ENCODE data around the gene ELK3. TPM values are rescaled to one million over a fixed set of nuclear protein-coding genes. Genes with fewer than 3 reads are reported as not detected.

The ELK3 gene
- total RNA-seq, 2 donors from 2014 or later, result 8.5 to 10.8 TPM

DNA sequence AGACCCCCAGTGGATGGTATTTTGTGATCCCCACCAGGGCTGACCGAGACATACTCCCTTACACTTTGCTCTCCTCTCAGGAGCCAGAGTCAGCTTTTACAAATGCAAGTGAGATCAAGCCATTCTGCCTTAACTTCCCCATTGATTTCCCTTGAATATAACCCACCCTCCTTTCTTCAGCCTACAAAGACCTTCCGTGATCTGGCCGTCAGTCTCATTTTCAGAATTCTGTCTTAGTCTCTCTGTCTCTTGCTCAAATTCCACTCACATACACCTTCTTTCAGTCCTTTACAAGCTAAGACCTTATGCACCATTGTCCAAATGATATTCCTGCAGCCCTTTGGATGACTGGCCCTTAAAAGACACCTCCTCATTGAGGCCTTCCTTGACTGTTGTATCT is 39.0 kb upstream of the ELK3 start:
- no peak overlapping the region for H3K27ac ChIP-seq
- no peaks in the 10 kb centered on the region for H3K9me3 ChIP-seq
- H3K9ac ChIP-seq (ENCODE audit: low read depth in 2 of 2, low read length in 2 of 2), result no peak overlapping the region
- no peak for DNase-seq
- no peaks in the 10 kb centered on the region for H3K4me1 ChIP-seq
- H3K4me3 ChIP-seq, result no peak overlapping the region
- H3K36me3 ChIP-seq, result no peaks in the 10 kb centered on the region
- intact Hi-C loops (cut with DNase I), result no loop called here
- H3K27me3 ChIP-seq, result no peaks in the 10 kb centered on the region
- TF ChIP-seq, protein P1, sequence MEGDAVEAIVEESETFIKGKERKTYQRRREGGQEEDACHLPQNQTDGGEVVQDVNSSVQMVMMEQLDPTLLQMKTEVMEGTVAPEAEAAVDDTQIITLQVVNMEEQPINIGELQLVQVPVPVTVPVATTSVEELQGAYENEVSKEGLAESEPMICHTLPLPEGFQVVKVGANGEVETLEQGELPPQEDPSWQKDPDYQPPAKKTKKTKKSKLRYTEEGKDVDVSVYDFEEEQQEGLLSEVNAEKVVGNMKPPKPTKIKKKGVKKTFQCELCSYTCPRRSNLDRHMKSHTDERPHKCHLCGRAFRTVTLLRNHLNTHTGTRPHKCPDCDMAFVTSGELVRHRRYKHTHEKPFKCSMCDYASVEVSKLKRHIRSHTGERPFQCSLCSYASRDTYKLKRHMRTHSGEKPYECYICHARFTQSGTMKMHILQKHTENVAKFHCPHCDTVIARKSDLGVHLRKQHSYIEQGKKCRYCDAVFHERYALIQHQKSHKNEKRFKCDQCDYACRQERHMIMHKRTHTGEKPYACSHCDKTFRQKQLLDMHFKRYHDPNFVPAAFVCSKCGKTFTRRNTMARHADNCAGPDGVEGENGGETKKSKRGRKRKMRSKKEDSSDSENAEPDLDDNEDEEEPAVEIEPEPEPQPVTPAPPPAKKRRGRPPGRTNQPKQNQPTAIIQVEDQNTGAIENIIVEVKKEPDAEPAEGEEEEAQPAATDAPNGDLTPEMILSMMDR (IDR thresholded peaks at IDR 0.05), result no peak

DNA sequence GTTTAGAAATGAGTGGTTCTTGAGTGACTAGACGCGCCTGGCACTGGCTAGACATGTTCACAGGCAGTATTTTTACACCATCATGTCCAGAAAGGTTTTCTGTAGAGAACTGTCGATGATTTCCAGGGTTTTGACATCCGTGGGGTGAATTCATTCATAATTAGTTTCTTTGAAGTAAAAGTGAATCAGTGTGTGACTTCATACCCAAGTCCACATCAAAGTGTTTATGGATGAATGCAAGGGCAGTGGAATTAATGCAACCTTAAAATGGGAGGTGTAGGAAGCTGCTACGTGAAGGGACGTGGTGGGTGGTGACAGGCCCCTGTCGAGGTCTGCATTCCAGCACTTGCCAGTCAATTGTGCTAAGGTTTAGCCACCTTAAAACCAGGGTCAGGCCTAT is 38.4 kb upstream of the ELK3 start:
- DNase-seq, result no peak
- intact Hi-C loops (cut with DNase I), result no loop called here

DNA sequence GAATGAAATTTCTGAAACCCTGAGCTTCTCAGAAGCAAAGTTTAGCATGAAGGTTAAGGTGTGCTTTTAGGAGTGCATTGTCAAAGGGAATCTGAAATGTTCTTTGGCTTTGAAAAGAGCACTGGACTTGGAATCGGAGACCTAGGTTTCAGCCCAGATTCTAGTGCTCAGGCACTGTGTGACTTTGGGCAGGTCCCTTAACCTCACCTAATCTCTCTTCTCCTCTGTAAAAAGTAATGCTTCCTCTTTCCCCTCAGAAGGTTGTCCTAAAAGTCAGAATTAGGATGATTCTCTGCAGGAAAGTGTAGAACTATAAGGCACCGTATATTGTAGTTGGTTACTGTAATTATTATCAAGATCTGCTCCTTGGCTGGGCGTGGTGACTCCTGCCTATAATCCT is 38.0 kb upstream of the ELK3 start:
- intact Hi-C loops (cut with DNase I), result no loop called here
- H3K27me3 ChIP-seq, result no peaks in the 10 kb centered on the region
- no peak for DNase-seq
- H3K4me1 ChIP-seq, result no peaks in the 10 kb centered on the region
- H3K36me3 ChIP-seq, result no peaks in the 10 kb centered on the region
- no peak overlapping the region for H3K4me3 ChIP-seq
- H3K9ac ChIP-seq (ENCODE audit: low read depth in 2 of 2, low read length in 2 of 2), result no peak overlapping the region
- TF ChIP-seq, protein P1 (IDR thresholded peaks at IDR 0.05), result no peak
- no peaks in the 10 kb centered on the region for H3K9me3 ChIP-seq
- H3K27ac ChIP-seq, result no peak overlapping the region

More for the DNA sequence above, 38.4 kb upstream of the ELK3 start:
- H3K9me3 ChIP-seq, result no peaks in the 10 kb centered on the region
- no peak overlapping the region for H3K27ac ChIP-seq
- no peaks in the 10 kb centered on the region for H3K4me1 ChIP-seq
- no peaks in the 10 kb centered on the region for H3K27me3 ChIP-seq
- H3K9ac ChIP-seq (ENCODE audit: low read depth in 2 of 2, low read length in 2 of 2), result no peak overlapping the region
- no peak overlapping the region for H3K4me3 ChIP-seq
- no peaks in the 10 kb centered on the region for H3K36me3 ChIP-seq
- TF ChIP-seq, protein P1 (IDR thresholded peaks at IDR 0.05), result no peak

DNA sequence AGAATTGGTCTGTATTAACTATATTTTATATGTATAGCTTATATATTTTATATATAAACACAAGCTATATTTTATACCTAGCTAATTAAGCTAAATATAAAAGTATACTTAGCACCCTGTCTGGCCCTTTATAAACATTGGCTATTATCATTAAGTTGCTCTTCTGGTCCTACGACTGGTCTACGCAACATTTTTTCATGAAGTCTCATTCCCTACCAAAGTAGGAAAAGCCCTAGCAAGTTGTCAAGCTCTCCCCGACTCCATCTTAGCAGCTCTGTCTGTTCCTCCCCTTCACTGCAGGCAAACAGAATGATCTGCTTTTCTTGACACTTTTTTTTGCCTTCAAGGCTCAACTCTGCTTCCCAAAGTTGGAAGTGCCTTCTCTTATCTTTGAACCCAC is 36.7 kb upstream of the ELK3 start:
- Histone ChIP-seq H3K9me3 (no peaks in the 10 kb centered on the region), H3K27me3 (no peaks in the 10 kb centered on the region), H3K27ac (no peak overlapping the region), H3K4me1 (no peaks in the 10 kb centered on the region), H3K4me3 (no peak overlapping the region), H3K9ac (ENCODE audit: low read depth in 2 of 2, low read length in 2 of 2) (no peak overlapping the region), H3K36me3 (no peaks in the 10 kb centered on the region)
- no peak for DNase-seq
- intact Hi-C loops (cut with DNase I), result no loop called here
- TF ChIP-seq, protein P1 (IDR thresholded peaks at IDR 0.05), result no peak

DNA sequence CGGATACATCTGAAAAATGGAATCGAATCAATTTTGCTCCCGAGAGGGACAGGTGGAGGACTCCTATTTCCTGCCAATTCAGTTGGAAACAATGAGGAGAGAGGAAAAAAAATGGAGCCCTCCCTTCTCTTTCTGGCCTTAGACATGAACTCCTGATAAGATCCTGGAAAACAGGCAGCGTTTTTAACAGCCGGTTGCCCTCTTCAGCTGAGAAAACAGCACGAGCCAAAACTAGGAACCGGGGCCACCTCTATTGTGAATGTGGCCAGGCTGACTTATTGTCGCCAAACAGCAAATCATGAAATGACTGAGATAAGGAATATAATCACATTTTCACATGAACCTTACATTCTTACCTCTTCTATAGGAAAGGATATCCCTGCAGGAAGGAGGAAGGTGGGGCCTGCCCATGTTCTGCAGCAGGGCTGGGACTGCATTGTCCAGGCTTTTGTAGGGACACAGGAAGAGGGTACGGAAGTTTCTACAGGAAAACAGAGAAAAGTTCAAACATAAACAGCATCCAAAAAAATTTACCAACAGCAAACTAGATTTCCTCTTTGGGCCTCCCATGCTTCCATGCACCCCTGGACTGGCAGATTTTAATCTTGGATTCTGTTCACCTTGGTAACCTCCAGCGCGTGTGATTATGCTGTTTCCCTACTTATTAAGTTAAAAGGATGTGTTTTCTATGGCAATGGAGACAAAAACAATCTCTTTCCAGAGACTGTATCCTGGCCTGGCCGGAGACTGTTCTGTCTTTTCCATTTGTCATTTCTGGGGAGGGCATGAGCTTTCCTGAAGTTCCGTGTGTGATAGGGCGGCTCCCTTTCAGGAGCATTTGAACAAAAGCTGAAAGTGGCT is 29.0 kb upstream of the ELK3 start:
- Histone ChIP-seq H3K9ac (ENCODE audit: low read depth in 2 of 2, low read length in 2 of 2) (no peak overlapping the region), H3K27ac (no peak overlapping the region), H3K36me3 (no peaks in the 10 kb centered on the region), H3K4me1 (no peaks in the 10 kb centered on the region), H3K9me3 (no peaks in the 10 kb centered on the region), H3K27me3 (no peaks in the 10 kb centered on the region), H3K4me3 (no peak overlapping the region)
- no peak for DNase-seq
- TF ChIP-seq, protein P1 (IDR thresholded peaks at IDR 0.05), result no peak
- intact Hi-C loops (cut with DNase I), result no loop called here
